Epithelial cell of proximal tubule (primary cell): ENCODE data around the gene CLOCK. TPM values are rescaled to one million over a fixed set of nuclear protein-coding genes. Genes with fewer than 3 reads are reported as not detected.

Source experiments
- DNase-seq: peaks from one replicate; pipeline ENCODE4 v3.0.0-alpha.2; 2011; ENCODE audit warnings: low read depth
- H3K4me3 ChIP-seq: 2 replicates; pipeline ENCODE4 v1.5.1; 2011; ENCODE audit warnings: low read depth, mild to moderate bottlenecking, low read length
- total RNA-seq: library from RNA; depleted of rRNA; stranded (reverse); fragments of >200 nt; gene quantifications from 2 replicates; pipeline ENCODE4 v1.2.3, GENCODE V29; 2015
- TF ChIP-seq, protein P1 (sequence below): conservative IDR thresholded peaks from 2 replicates; pipeline ENCODE4 v1.5.1; 2012; ENCODE audit warnings: low read depth, mild to moderate bottlenecking, low read length

CLOCK gene
- total RNA-seq, 1 donor from 2014 or later = 9.2 TPM

DNA sequence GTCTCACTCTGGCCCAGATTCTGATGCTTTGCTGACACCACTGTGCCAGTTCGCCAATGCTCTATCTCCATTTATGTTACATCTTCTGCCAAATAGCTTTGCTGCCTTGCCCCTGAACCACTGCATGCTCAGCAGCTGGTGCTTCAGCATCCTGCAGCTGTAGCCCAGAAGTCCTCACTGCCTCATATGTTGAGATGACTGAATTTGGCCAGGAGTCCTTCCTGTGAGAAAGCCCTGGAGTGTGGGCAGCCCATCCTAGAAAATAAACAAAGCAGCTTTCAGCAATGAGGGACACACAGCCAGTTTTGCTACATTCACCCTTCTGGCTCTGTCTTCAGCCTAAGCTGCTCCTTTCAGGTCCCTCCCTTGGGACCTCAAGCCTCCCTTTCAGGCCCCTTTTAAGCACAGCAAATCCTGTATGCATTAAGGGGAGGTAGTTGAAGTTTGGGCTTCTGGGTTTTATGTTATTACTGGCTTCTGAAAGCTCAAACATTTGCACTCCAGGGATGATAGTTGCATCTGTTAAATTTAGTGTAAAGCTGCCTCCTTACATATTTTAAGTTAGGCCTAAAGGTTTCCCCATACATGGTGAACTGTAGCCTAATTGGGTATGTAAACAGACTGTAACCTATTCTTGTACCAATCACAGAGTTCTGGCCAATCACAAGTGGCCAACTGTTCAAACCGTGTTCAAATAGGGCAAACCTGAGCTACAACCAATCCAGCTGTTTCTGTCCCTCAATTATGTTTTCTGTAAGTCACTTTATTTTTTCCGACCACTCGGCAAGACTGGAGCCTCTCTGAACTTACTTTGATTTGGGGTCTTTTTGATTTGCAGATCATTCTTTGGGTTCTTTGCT lies 153.0 kb downstream of the CLOCK start:
- TF ChIP-seq, protein P1, sequence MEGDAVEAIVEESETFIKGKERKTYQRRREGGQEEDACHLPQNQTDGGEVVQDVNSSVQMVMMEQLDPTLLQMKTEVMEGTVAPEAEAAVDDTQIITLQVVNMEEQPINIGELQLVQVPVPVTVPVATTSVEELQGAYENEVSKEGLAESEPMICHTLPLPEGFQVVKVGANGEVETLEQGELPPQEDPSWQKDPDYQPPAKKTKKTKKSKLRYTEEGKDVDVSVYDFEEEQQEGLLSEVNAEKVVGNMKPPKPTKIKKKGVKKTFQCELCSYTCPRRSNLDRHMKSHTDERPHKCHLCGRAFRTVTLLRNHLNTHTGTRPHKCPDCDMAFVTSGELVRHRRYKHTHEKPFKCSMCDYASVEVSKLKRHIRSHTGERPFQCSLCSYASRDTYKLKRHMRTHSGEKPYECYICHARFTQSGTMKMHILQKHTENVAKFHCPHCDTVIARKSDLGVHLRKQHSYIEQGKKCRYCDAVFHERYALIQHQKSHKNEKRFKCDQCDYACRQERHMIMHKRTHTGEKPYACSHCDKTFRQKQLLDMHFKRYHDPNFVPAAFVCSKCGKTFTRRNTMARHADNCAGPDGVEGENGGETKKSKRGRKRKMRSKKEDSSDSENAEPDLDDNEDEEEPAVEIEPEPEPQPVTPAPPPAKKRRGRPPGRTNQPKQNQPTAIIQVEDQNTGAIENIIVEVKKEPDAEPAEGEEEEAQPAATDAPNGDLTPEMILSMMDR = no peak
- DNase-seq = no peak
- no peak overlapping the region for H3K4me3 ChIP-seq

DNA sequence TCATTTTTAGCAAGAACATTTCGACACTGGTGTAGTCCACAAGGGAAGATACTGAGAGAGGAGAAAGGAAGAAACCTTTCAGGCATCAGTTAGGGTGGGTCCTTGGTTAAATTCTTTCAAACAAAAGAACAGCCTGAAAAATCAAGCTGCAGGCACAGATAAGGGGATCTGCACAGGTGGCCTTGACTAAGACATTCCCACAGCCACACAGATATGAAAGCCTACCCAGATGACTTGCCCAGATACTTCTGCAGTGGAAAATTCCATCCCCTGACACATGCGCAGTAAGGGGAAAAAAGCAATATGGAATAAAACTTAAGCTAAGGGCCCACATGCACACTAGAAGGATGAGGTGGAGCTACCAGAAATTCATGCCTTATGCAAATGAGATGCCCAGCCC lies 159.9 kb downstream of the CLOCK start:
- DNase-seq = no peak
- no peak overlapping the region for H3K4me3 ChIP-seq
- TF ChIP-seq, protein P1 = no peak

DNA sequence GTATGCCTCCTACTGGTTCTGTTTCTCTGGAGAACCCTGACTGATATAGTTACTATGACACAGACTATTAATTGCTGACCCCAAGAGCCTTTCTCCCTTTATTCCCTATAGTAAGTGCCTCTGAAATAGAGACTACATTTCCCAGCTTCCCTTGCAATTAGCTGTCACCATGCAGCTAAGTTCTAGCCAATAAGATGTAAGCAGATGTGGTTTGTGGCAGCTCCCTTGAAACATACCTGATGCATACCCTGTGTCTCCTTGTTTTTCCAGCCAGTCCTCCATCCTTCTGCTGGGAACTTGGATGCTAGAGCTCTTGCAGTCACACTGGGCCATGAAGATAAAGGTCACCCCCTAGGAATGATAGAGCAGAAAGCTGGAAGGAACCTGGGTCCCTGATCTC lies 160.6 kb downstream of the CLOCK start:
- no peak overlapping the region for H3K4me3 ChIP-seq
- DNase-seq = no peak
- TF ChIP-seq, protein P1 = no peak

GRCh38 chr4:55385201-55385649 lies 161.5 kb downstream of the CLOCK start:
- TF ChIP-seq, protein P1 = no peak
- no peak for DNase-seq
- H3K4me3 ChIP-seq = no peak overlapping the region

- TF ChIP-seq, protein P1 = no peak
- no peak overlapping the region for H3K4me3 ChIP-seq
- DNase-seq = no peak
Observed at GRCh38 chr4:55382488-55383003, 164.2 kb downstream of the CLOCK start.

DNA sequence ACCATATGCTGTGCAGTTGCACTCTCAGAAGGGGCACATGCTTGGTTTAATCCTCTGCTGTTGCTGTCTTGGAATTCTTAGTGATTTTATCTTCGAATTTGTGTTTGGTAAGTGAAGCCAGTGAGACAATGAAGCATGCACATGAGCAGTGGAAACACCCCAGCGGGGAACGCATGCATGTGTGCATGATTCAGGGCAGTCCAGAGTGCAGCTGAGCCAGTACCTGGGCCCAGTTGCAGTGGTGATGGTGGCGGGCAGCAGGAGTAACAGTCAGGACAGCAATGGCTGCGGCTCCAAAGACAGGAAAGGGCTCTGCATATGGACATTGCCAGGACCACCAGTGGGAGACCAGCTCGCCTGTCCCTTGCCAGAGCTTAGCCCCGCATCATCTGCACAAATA lies 165.2 kb downstream of the CLOCK start:
- TF ChIP-seq, protein P1 = no peak
- no peak for DNase-seq

More for the DNA sequence above, 165.2 kb downstream of the CLOCK start:
- no peak overlapping the region for H3K4me3 ChIP-seq
